Activated CD4-positive, alpha-beta T cell treated with anti-CD3 and anti-CD28 coated beads for 1 hour (primary cell): Measurements from ENCODE around the gene GOLIM4.
"Not testable (repeated sequence)": the region's sequence is repeated elsewhere in the genome, so short reads cannot be mapped to it uniquely, and the experiment has no call there.

ENCODE experiments used
- DNase-seq: peaks from one replicate; pipeline ENCODE4 v3.0.0-alpha.2; 2020

The GOLIM4 gene

GRCh38 chr3:168040607-168041208 lies 55.0 kb downstream of the GOLIM4 start:
- DNase-seq = no peak

GRCh38 chr3:168037020-168037419 lies 58.7 kb downstream of the GOLIM4 start:
- DNase-seq = no peak

GRCh38 chr3:168036619-168037018 lies 59.1 kb downstream of the GOLIM4 start:
- no peak for DNase-seq

- DNase-seq = no peak
Observed at GRCh38 chr3:168034152-168034928, 61.4 kb downstream of the GOLIM4 start.

GRCh38 chr3:168030577-168030976 lies 65.1 kb downstream of the GOLIM4 start:
- DNase-seq = no peak

- DNase-seq = no peak
Observed at GRCh38 chr3:168029705-168030104, 66.0 kb downstream of the GOLIM4 start.

- no peak for DNase-seq
Observed at GRCh38 chr3:168028086-168028485, 67.6 kb downstream of the GOLIM4 start.

GRCh38 chr3:168026764-168027163 lies 69.0 kb downstream of the GOLIM4 start:
- no peak for DNase-seq

- DNase-seq = no peak
Observed at GRCh38 chr3:168025076-168025475, 70.6 kb downstream of the GOLIM4 start.

- no peak for DNase-seq
Observed at GRCh38 chr3:168024537-168024941, 71.2 kb downstream of the GOLIM4 start.

GRCh38 chr3:168021737-168022450 lies 73.8 kb downstream of the GOLIM4 start:
- no peak for DNase-seq

GRCh38 chr3:168011280-168011679 lies 84.4 kb downstream of the GOLIM4 start:
- DNase-seq = not testable (repeated sequence)

- no peak for DNase-seq
Observed at GRCh38 chr3:168006584-168006983, 89.1 kb downstream of the GOLIM4 start.

- no peak for DNase-seq
Observed at GRCh38 chr3:168003911-168004310, 91.8 kb downstream of the GOLIM4 start.

GRCh38 chr3:168002786-168003368 lies 92.8 kb downstream of the GOLIM4 start:
- DNase-seq = no peak

- no peak for DNase-seq
Observed at GRCh38 chr3:168001244-168001643, 94.5 kb downstream of the GOLIM4 start.

- no peak for DNase-seq
Observed at GRCh38 chr3:167998253-167998652, 97.5 kb downstream of the GOLIM4 start.

- no peak for DNase-seq
Observed at GRCh38 chr3:167996514-167996913, 99.2 kb downstream of the GOLIM4 start.

GRCh38 chr3:167992381-167992780 lies 103.3 kb downstream of the GOLIM4 start:
- no peak for DNase-seq

- no peak for DNase-seq
Observed at GRCh38 chr3:167991213-167991612, 104.5 kb downstream of the GOLIM4 start.

GRCh38 chr3:167989999-167990398 lies 105.7 kb downstream of the GOLIM4 start:
- DNase-seq = no peak

GRCh38 chr3:167989066-167989465 lies 106.7 kb downstream of the GOLIM4 start:
- DNase-seq = no peak

- no peak for DNase-seq
Observed at GRCh38 chr3:167983583-167983982, 112.1 kb downstream of the GOLIM4 start.

GRCh38 chr3:167978486-167978885 lies 117.2 kb downstream of the GOLIM4 start:
- no peak for DNase-seq
